Peyer's patch (tissue), 4 donors: ENCODE measurements around the gene SYNE1. TPM values are rescaled to one million over a fixed set of nuclear protein-coding genes. Genes with fewer than 3 reads are reported as not detected.

Experiments
- DNase-seq, 3 donors: peaks; one replicate each; pipeline ENCODE4 v3.0.0-alpha.2; 2017 to 2019
- H3K27ac ChIP-seq, 4 donors: fragments of 200-600 bp; sonication (generic); one replicate each; pipeline ENCODE4 v1.5.1; 2016 to 2019
- H3K27me3 ChIP-seq, 2 donors: fragments of 200-600 bp; sonication (generic); one replicate each; pipeline ENCODE4 v1.5.1; 2019
- H3K36me3 ChIP-seq, 3 donors: fragments of 200-600 bp; sonication (generic); one replicate each; pipeline ENCODE4 v1.5.1; 2016 to 2019
- H3K4me1 ChIP-seq, 4 donors: fragments of 200-600 bp; sonication (generic); one replicate each; pipeline ENCODE4 v1.5.1; 2016 to 2019
- H3K4me3 ChIP-seq, 4 donors: fragments of 200-600 bp; sonication (generic); 1 replicate in 3 of 4; 2 replicates in 1 of 4; pipeline ENCODE4 v1.5.1; 2016 to 2019; ENCODE audit warnings: mild to moderate bottlenecking in 1 of 4
- H3K9me3 ChIP-seq, 4 donors: fragments of 200-600 bp; sonication (generic); one replicate each; pipeline ENCODE4 v1.5.1; 2016 to 2019; ENCODE audit warnings: mild to moderate bottlenecking in 1 of 4
- CTCF ChIP-seq, 6 experiments: fragments of 450-650 bp in 4 of 6; fragments of 200-600 bp in 2 of 6; sonication (generic) in 1 of 6; IDR thresholded peaks; one replicate each; pipeline ENCODE4 v1.5.1; 2017 to 2019; ENCODE audit warnings: antibody characterized with exemption in 6 of 6, mild to moderate bottlenecking in 3 of 6, moderate library complexity in 1 of 6
- POLR2A ChIP-seq, 2 donors: fragments of 450-650 bp; IDR thresholded peaks; one replicate each; pipeline ENCODE4 v1.5.1; 2017; ENCODE audit warnings: antibody characterized with exemption in 2 of 2, mild to moderate bottlenecking in 2 of 2, moderate library complexity in 2 of 2
- total RNA-seq, 4 donors: library from RNA; depleted of rRNA; stranded (reverse); fragments of >200 nt; gene quantifications; one replicate each; pipeline ENCODE4 v1.1.0, GENCODE V29; 2016

SYNE1 gene
- total RNA-seq, 4 donors from 2014 or later = 23.1 to 245 (median 34.8) TPM

GRCh38 chr6:152094276-152094675 lies 542.9 kb downstream of the SYNE1 start:
- no peak overlapping the region for H3K4me3 ChIP-seq
- H3K4me1 ChIP-seq = no peaks in the 10 kb centered on the region
- no peaks in the 10 kb centered on the region for H3K36me3 ChIP-seq
- TF ChIP-seq CTCF (IDR thresholded peaks at IDR 0.05) (no peak), POLR2A (IDR thresholded peaks at IDR 0.05) (no peak)
- H3K27me3 ChIP-seq = no peaks in the 10 kb centered on the region
- no peak for DNase-seq
- no peaks in the 10 kb centered on the region for H3K9me3 ChIP-seq
- H3K27ac ChIP-seq = no peak overlapping the region

GRCh38 chr6:152093711-152094110 lies 543.5 kb downstream of the SYNE1 start:
- Histone ChIP-seq H3K27me3 (no peaks in the 10 kb centered on the region), H3K27ac (no peak overlapping the region), H3K36me3 (no peaks in the 10 kb centered on the region), H3K4me3 (no peak overlapping the region), H3K9me3 (no peaks in the 10 kb centered on the region), H3K4me1 (no peaks in the 10 kb centered on the region)
- TF ChIP-seq CTCF (IDR thresholded peaks at IDR 0.05) (no peak), POLR2A (IDR thresholded peaks at IDR 0.05) (no peak)
- DNase-seq = no peak

- Histone ChIP-seq H3K4me3 (no peak overlapping the region), H3K27me3 (no peaks in the 10 kb centered on the region), H3K9me3 (no peaks in the 10 kb centered on the region), H3K36me3 (no peaks in the 10 kb centered on the region), H3K27ac (no peak overlapping the region), H3K4me1 (no peaks in the 10 kb centered on the region)
- TF ChIP-seq CTCF (IDR thresholded peaks at IDR 0.05) = no peak
- TF ChIP-seq POLR2A (IDR thresholded peaks at IDR 0.05) = no peak
- no peak for DNase-seq
Measured at GRCh38 chr6:152091851-152092341, 545.3 kb downstream of the SYNE1 start.

GRCh38 chr6:152091201-152091600 lies 546.0 kb downstream of the SYNE1 start:
- Histone ChIP-seq H3K36me3 (no peaks in the 10 kb centered on the region), H3K27ac (no peak overlapping the region), H3K9me3 (no peaks in the 10 kb centered on the region), H3K4me1 (no peaks in the 10 kb centered on the region), H3K4me3 (no peak overlapping the region), H3K27me3 (no peaks in the 10 kb centered on the region)
- no peak for DNase-seq
- no peak for TF ChIP-seq POLR2A (IDR thresholded peaks at IDR 0.05)
- TF ChIP-seq CTCF (IDR thresholded peaks at IDR 0.05) = no peak

- Histone ChIP-seq H3K9me3 (no peaks in the 10 kb centered on the region), H3K4me3 (no peak overlapping the region), H3K4me1 (no peaks in the 10 kb centered on the region), H3K27ac (no peak overlapping the region), H3K36me3 (no peaks in the 10 kb centered on the region), H3K27me3 (no peaks in the 10 kb centered on the region)
- no peak for DNase-seq
- TF ChIP-seq POLR2A (IDR thresholded peaks at IDR 0.05) (no peak), CTCF (IDR thresholded peaks at IDR 0.05) (no peak)
Measured at GRCh38 chr6:152089992-152090391, 547.2 kb downstream of the SYNE1 start.

- DNase-seq = no peak
- Histone ChIP-seq H3K36me3 (no peaks in the 10 kb centered on the region), H3K9me3 (no peaks in the 10 kb centered on the region), H3K4me3 (no peak overlapping the region), H3K27ac (no peak overlapping the region), H3K27me3 (no peaks in the 10 kb centered on the region), H3K4me1 (no peaks in the 10 kb centered on the region)
- TF ChIP-seq POLR2A (IDR thresholded peaks at IDR 0.05) (no peak), CTCF (IDR thresholded peaks at IDR 0.05) (no peak)
Measured at GRCh38 chr6:152087701-152088100, 549.5 kb downstream of the SYNE1 start.
